GM12801 (cell line): Measurements from ENCODE around the gene ABCD4.

ENCODE experiments used
- TF ChIP-seq, protein P1 (sequence below): IDR thresholded peaks from one replicate; pipeline ENCODE4 v1.5.1; 2011; ENCODE audit warnings: control low read depth; ENCODE audit not compliant: insufficient read length; ENCODE audit errors: extremely low read depth

ABCD4 gene

DNA sequence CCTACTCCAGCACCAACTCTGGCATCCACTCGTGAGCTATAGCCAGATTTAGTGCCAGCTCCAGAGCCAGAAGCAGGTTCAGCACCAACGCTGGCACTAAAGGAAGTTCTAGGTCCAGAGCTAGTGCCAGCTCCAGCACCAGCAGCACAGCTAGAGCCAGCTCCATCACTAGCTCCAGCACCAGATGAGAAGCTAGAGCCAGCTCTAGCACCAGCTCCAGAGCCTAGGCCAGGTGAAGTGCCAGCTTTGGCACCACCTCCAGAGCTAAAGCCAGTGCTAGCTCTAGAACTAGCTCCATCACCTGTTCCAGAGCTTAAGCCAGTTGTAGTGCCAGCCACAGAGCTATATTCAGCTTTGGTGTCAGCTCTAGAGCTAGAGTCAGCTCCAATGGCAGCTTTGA is 24.7 kb downstream of the ABCD4 start:
- TF ChIP-seq, protein P1, sequence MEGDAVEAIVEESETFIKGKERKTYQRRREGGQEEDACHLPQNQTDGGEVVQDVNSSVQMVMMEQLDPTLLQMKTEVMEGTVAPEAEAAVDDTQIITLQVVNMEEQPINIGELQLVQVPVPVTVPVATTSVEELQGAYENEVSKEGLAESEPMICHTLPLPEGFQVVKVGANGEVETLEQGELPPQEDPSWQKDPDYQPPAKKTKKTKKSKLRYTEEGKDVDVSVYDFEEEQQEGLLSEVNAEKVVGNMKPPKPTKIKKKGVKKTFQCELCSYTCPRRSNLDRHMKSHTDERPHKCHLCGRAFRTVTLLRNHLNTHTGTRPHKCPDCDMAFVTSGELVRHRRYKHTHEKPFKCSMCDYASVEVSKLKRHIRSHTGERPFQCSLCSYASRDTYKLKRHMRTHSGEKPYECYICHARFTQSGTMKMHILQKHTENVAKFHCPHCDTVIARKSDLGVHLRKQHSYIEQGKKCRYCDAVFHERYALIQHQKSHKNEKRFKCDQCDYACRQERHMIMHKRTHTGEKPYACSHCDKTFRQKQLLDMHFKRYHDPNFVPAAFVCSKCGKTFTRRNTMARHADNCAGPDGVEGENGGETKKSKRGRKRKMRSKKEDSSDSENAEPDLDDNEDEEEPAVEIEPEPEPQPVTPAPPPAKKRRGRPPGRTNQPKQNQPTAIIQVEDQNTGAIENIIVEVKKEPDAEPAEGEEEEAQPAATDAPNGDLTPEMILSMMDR = no peak

DNA sequence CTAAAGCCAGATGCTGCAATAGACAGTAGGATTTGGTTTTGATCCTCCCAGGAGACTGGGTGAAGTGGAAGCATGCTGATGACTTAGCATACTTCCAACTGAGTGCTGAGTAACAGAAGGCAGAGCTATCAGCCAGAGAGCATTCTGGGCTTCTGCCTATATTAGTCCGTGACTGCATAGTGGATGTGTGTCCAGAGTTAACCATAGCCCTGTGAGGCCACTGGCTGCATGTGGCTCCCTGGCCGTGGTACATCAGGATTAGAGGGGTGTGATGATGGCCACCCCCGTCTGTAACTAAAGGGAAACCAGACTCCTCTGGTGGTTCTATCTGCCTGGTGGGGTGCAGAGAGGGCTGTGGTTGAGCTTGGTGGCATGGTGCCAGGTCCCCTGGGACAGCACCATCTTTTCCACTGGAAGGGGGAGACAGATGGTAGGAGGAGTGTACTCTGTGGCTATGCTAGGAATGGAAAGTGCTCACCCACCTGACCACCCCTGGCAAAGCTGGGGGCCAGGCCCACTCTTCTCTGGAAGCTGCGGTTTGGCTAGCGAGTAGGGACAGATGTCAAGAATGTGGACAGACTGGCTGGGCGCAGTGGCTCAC is 27.4 kb downstream of the ABCD4 start:
- TF ChIP-seq, protein P1 = no peak

DNA sequence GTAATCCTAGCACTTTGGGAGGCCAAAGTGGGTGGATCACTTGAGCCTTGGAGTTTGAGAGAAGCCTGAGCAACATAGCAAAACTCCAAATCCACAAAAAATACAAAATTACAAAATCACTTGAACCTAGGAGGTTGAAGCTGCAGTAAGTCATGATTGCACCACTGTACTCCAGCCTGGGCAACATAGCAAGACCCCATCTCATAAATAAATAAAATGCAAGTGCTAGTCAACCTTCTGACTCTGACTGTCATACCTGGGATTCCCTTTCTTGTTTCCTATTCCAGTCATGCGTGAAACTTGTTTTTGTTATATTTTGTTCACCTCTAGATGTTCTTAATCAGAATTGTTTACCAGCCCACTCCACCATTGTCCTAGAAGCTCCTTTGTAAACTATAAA is 31.4 kb downstream of the ABCD4 start:
- TF ChIP-seq, protein P1 = no peak

DNA sequence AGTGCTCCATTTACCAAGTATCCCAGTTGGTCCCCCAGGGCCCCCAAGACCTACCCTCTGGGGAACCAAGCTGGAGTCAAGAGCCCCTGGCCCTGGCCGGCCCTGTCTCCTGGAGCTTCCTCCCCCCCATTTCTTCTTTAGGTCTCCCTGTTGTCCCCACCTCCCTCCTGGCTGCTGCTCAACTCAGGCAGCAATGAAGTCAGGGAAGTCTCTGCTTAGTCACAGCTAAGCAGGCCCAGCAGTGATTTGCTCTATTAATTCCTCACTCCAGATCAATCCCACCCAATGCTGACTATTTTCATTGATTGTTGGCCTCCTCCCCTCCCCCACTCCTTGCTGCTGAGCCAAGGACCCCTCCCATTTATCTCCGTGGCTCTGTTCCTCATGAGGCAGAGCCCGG is 35.1 kb downstream of the ABCD4 start:
- TF ChIP-seq, protein P1 = no peak

DNA sequence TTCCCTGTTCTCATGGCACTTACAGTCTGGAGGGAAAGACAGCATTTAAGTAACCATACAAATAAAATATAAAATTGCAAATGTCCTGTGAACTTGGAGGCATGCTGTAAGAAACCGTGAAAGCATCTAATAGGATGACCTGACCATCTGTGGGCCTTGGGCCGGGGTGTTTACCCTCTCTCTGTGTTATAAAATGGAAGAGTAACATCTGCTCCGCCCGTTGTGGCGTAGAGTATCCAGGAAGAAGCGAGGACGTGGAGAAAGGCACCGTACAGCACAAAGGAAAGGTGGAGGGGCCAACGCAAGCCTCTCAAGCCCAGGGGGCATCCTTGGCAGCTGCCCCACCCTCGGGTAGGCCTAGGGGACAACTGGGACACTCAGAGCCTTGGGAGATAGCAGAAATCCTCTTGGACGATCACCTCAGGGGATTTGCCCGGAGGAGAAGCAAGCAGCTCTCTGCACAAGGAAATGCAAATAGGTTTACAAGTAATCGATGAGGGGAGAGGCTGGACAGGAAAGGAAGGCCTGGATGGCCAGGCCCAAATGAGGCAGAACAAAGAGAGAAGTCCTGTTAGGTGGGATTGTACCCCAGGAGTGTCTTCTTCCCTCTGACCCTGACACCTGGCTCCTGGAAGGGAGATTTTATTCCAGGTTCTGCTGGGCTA is 37.3 kb downstream of the ABCD4 start:
- TF ChIP-seq, protein P1 = no peak

DNA sequence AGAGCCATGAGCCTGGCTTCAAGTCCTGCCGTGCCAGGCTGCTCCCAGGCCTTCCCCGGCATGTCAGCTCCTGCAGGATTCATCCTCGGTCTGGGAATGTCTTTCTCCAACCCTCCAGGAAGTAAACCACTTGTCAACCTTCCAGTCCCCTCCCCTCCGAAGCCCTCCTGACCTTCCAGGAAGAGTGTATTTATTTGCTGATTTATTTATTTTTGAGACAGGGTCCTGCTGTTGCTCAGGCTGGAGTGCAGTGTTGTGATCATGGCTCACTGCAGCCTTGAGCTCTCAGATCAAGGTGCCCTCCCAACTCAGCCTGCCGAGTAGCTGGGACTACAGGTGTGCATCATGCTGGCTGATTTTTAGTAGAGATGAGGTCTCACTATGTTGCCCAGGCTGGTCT is 38.8 kb downstream of the ABCD4 start:
- TF ChIP-seq, protein P1 = no peak

DNA sequence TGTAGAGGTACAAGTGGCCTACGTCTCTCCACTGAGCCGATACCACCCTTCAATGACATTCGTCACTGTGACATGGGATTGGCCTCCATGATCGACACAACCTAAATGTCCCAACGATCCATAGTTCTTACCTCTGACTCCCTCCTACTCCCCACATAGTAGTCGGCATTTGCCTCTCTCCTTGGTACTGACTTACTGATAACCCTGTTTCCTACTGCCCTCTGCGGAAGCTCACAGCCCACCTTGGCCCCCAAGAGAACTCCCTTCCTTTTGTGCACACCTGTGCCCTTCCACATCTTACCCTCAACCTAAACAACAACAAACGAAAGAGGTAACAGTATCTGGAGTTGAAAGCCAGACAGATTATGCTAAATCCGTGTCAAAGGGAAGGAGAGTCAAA is 39.6 kb downstream of the ABCD4 start:
- TF ChIP-seq, protein P1 = no peak

DNA sequence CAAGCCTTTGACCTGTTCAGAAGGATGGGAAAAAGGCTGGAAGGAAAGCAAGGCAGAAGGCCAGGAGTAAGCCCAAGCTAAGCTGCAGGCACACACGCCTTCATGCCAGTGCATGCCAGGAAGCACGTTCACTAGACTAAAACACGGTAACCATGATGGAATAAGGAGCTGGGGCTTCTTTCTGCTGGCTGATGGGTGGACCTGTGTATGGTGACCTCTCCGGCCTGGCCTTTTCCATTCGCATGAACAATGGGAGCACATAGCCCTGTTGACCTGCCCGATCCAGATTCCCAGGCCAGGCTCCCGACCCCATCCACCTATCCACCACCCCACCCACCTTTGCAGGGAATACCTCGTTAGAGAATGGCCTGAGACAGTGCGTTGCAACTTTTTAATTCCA is 40.7 kb downstream of the ABCD4 start:
- TF ChIP-seq, protein P1 = no peak
